Pancreas (tissue), 10 donors: ENCODE data around the gene ATP9B. TPM values are rescaled to one million over a fixed set of nuclear protein-coding genes. Genes with fewer than 3 reads are reported as not detected.
A peak's percentile ranks its signal among the peaks of the same experiment; 100 is the strongest.

Experiments used
- ATAC-seq, 4 donors: fragments of 200-7000 bp; cut with Tn5 transposase; one replicate each; pipeline versions ENCODE4 v1.8.0 to v1.9.1; 2020; ENCODE audit warnings: mild to moderate bottlenecking in 4 of 4, moderate library complexity in 4 of 4
- DNase-seq, 6 donors: peaks; one replicate each; pipeline ENCODE4 v3.0.0-alpha.2; 2020
- FAIRE-seq: peaks from 2 replicates; lab custom pipeline; 2012; peaks lifted over from hg19 to GRCh38; lab: Jason Lieb, UNC
- H3K27ac ChIP-seq, 4 donors: fragments of 200-600 bp; sonication (generic); 1 replicate in 3 of 4; 2 replicates in 1 of 4; pipeline versions ENCODE4 v1.5.0 to v1.8.0; 2020
- H3K27me3 ChIP-seq, 4 donors: fragments of 200-600 bp; one replicate each; pipeline ENCODE4 v1.8.0; 2021
- H3K36me3 ChIP-seq, 3 donors: fragments of 200-600 bp; sonication (generic) in 1 of 3; one replicate each; pipeline versions ENCODE4 v1.5.0 to v1.8.0; 2020 to 2021
- H3K4me1 ChIP-seq, 3 donors: fragments of 200-600 bp; one replicate each; pipeline ENCODE4 v1.8.0; 2021
- H3K4me3 ChIP-seq, 4 donors: fragments of 200-600 bp; sonication (generic) in 2 of 4; one replicate each; pipeline versions ENCODE4 v1.5.0 to v1.8.0; 2020 to 2021
- H3K9me3 ChIP-seq, 4 donors: fragments of 200-600 bp; one replicate each; pipeline ENCODE4 v1.8.0; 2021
- WGBS, 2 donors: extraction: QIAGEN DNeasy Blood & Tissue Kit; methylation state at CpG; one replicate each; pipeline ENCODE4 v1.1.7; 2013; 5-methylcytosine and 5-hydroxymethylcytosine counted together
- intact Hi-C, 3 donors: fragments of 100-400 bp; cut with DNase I; formaldehyde crosslinking; loops; one replicate each; pipeline versions ENCODE4 v1.11.1 to v1.14.2; 2022
- polyA plus RNA-seq, 2 donors: library from polyadenylated mRNA; stranded (reverse); fragments of 200-250 nt; gene quantifications; one replicate each; pipeline ENCODE4 v1.2.3, GENCODE V29; 2013
- total RNA-seq, 6 donors: library from RNA; stranded (reverse); fragmentation: NEBNext Ultra II Directional in 4 of 6; extraction: Animal tissue kit (Norgen Biotek cat#: 25700) in 4 of 6; gene quantifications; one replicate each; pipeline versions ENCODE4 v1.2.1 to v1.2.4, GENCODE V29; 2021 to 2023
- TF ChIP-seq, protein P1 (sequence below), 4 donors: fragments of 200-600 bp; sonication (generic) in 3 of 4; IDR thresholded peaks; one replicate each; pipeline versions ENCODE4 v1.5.0 to v1.8.0; 2021; ENCODE audit warnings: antibody characterized with exemption in 4 of 4
- donor health status: healthy with polysubstance abuse.
- donor health status: DM: no; HTN: no; CAD: no; lungs with moderate emphysema.
- donor health status: DM: no; HTN: no; CAD: no.
- donor health status: control.
- donor health status: control.
- donor health status: Bipolar disorder and iron deficiency.
- donor health status: DM: yes; HTN: yes; CAD: no.
- donor health status: DM: no; HTN: no; CAD: no.
- donor health status: DM: no; HTN: no; CAD: no.
- donor health status: DM: yes; HTN: yes; CAD: no.

Gene ATP9B
- total and polyA plus RNA-seq, 8 donors, result 10.2 to 19.0 (median 15.5) TPM

GRCh38 chr18:79320216-79320850 lies 251.1 kb downstream of the ATP9B start:
- Histone ChIP-seq H3K4me3 (no peak overlapping the region), H3K36me3 (no peaks in the 10 kb centered on the region), H3K27ac (no peak overlapping the region), H3K4me1 (no peaks in the 10 kb centered on the region), H3K9me3 (no peaks in the 10 kb centered on the region), H3K27me3 (no peaks in the 10 kb centered on the region)
- intact Hi-C loops, result no loop called here
- DNase-seq, result peak in 1 of 6 donors; percentile 42
- WGBS, 2 donors, result 86 to 89% methylated on average over 15 of the region's 15 CpGs
- TF ChIP-seq, protein P1, sequence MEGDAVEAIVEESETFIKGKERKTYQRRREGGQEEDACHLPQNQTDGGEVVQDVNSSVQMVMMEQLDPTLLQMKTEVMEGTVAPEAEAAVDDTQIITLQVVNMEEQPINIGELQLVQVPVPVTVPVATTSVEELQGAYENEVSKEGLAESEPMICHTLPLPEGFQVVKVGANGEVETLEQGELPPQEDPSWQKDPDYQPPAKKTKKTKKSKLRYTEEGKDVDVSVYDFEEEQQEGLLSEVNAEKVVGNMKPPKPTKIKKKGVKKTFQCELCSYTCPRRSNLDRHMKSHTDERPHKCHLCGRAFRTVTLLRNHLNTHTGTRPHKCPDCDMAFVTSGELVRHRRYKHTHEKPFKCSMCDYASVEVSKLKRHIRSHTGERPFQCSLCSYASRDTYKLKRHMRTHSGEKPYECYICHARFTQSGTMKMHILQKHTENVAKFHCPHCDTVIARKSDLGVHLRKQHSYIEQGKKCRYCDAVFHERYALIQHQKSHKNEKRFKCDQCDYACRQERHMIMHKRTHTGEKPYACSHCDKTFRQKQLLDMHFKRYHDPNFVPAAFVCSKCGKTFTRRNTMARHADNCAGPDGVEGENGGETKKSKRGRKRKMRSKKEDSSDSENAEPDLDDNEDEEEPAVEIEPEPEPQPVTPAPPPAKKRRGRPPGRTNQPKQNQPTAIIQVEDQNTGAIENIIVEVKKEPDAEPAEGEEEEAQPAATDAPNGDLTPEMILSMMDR (IDR thresholded peaks at IDR 0.05), result no peak
- FAIRE-seq, result no peak
- no peak for ATAC-seq

- no peaks in the 10 kb centered on the region for H3K36me3 ChIP-seq
- H3K4me1 ChIP-seq, result no peaks in the 10 kb centered on the region
- H3K9me3 ChIP-seq, result no peaks in the 10 kb centered on the region
- intact Hi-C loops, result no loop called here
- FAIRE-seq (no peak), ATAC-seq (peak in 1 of 4 donors; percentile 76), DNase-seq (no peak)
- TF ChIP-seq, protein P1 (IDR thresholded peaks at IDR 0.05), result no peak
- H3K27me3 ChIP-seq, result no peaks in the 10 kb centered on the region
- no peak overlapping the region for H3K27ac ChIP-seq
- 83 to 91% methylated on average over 17 of the region's 17 CpGs for WGBS, 2 donors
- no peak overlapping the region for H3K4me3 ChIP-seq
Observed at GRCh38 chr18:79321625-79322405, 252.6 kb downstream of the ATP9B start.

GRCh38 chr18:79322441-79322840 lies 253.2 kb downstream of the ATP9B start:
- no peaks in the 10 kb centered on the region for H3K4me1 ChIP-seq

GRCh38 chr18:79323471-79323870 lies 254.3 kb downstream of the ATP9B start:
- Histone ChIP-seq H3K27me3 (no peaks in the 10 kb centered on the region), H3K9me3 (no peaks in the 10 kb centered on the region), H3K27ac (no peak overlapping the region), H3K4me1 (peaks cover 0 to 2% (median 0%) of the 10 kb centered on the region in 3 donors), H3K36me3 (no peaks in the 10 kb centered on the region), H3K4me3 (no peak overlapping the region)
- 95 to 96% methylated on average over 9 of the region's 9 CpGs for WGBS, 2 donors
- FAIRE-seq (no peak), ATAC-seq (no peak), DNase-seq (no peak)
- TF ChIP-seq, protein P1 (IDR thresholded peaks at IDR 0.05), result no peak
- intact Hi-C loops, result no loop called here

More at GRCh38 chr18:79322441-79322840, 253.2 kb downstream of the ATP9B start:
- Histone ChIP-seq H3K4me3 (no peak overlapping the region), H3K27me3 (no peaks in the 10 kb centered on the region), H3K27ac (no peak overlapping the region), H3K36me3 (no peaks in the 10 kb centered on the region), H3K9me3 (no peaks in the 10 kb centered on the region)
- no peak for FAIRE-seq
- intact Hi-C loops, result no loop called here
- no peak for DNase-seq
- ATAC-seq, result no peak
- 96% methylated on average over 3 of the region's 3 CpGs for WGBS, 2 donors
- TF ChIP-seq, protein P1 (IDR thresholded peaks at IDR 0.05), result no peak
